ENCODE measurements around the gene PPP1R17.

The PPP1R17 gene

DNA sequence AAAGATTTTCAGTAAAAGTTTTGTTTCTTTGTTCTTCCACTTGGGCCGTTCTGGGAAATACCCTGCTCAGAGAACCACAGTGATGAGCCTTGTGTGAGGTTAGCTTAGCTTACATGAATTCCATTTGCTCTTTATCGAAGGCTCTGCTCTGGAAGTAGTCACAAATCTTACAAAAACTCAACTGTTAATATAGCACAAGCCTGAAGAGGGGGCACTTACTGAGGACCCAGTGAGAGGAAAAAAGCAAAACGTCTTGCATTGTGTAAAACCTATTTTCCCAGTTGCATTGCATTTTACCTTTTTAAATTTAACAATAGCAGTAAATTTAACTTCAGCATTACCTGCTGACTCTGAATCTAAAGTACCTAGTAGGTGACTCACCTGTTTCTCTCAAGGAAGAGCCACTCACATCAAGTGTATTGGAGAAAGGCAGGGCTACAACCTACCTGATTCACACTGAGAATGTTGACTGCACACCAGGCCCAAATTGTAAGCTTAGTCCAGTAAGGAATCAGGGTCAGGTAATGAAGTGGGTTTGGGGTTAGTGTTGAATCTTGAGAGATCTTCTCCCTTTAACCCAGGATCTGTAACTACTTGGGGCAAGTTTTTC is 42.3 kb downstream of the PPP1R17 start:
- no peak for DNase-seq
- Histone ChIP-seq H3K27ac (no peak overlapping the region), H3K27me3 (replicated peaks) (no peaks in the 10 kb centered on the region), H3K4me3 (ENCODE audit: low read depth, low read length) (no peak overlapping the region), H3K36me3 (replicated peaks) (no peaks in the 10 kb centered on the region)
- TF ChIP-seq, protein P1, sequence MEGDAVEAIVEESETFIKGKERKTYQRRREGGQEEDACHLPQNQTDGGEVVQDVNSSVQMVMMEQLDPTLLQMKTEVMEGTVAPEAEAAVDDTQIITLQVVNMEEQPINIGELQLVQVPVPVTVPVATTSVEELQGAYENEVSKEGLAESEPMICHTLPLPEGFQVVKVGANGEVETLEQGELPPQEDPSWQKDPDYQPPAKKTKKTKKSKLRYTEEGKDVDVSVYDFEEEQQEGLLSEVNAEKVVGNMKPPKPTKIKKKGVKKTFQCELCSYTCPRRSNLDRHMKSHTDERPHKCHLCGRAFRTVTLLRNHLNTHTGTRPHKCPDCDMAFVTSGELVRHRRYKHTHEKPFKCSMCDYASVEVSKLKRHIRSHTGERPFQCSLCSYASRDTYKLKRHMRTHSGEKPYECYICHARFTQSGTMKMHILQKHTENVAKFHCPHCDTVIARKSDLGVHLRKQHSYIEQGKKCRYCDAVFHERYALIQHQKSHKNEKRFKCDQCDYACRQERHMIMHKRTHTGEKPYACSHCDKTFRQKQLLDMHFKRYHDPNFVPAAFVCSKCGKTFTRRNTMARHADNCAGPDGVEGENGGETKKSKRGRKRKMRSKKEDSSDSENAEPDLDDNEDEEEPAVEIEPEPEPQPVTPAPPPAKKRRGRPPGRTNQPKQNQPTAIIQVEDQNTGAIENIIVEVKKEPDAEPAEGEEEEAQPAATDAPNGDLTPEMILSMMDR (IDR thresholded peaks at IDR 0.05; ENCODE audit: low read depth, low read length, missing control alignments) = peak; percentile 36
- in situ Hi-C loops (cut with HindIII; ENCODE audit: low pct_ligation_motif_present, low sequenced_read_pairs) = no loop called here

- no peak for DNase-seq
- in situ Hi-C loops (cut with HindIII; ENCODE audit: low pct_ligation_motif_present, low sequenced_read_pairs) = no loop called here
Measured at GRCh38 chr7:31734456-31734855, 47.4 kb downstream of the PPP1R17 start.

DNA sequence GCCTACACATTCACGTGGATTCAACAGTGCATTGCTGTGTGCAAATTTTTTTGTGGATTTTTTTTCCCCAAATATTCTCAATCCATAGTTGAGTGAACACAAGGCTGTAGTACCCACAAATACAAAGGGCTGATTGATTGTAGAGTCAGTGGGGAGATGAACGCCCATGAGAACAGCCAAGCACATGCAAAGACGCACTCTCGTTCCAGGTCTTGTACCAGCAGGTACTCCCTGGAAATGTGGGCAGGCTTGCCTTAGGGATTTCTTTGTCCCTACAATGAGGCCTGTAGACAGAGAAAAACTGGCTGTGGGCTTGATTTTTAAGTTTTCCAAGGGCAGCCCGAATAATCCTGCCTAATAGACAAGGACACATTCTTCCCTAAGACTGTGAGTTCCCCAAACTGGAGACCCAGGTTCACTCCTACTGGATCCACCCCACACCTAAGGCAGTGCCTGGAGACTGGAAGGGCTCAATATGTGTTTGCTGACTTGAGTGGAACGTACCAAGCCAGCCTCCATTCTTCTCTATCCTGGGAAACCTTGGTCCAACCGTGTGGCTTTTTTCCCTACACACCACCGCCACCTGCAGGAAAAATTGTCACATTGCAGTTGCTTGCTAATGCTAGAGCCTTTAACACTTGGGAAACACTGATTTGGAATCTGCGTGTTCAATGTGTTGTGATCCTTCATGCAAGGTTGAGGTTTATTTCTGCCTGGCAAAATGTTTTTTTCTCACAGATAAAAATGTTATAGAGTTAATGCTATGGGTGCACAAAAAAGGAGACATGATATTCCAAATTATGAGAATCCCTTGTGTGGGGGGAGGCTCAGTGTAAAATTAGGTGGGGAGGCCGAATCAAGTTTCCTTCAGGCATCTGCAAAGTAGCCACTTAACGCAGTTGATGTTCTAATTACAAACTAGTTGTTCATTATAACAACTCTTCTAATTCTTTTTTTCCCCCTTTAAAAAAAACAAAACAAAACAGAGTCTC is 49.3 kb downstream of the PPP1R17 start:
- H3K27ac ChIP-seq = no peak overlapping the region
- no peaks in the 10 kb centered on the region for H3K27me3 ChIP-seq (replicated peaks)
- no peak overlapping the region for H3K4me3 ChIP-seq (ENCODE audit: low read depth, low read length)
- no peaks in the 10 kb centered on the region for H3K36me3 ChIP-seq (replicated peaks)
- TF ChIP-seq, protein P1 (IDR thresholded peaks at IDR 0.05; ENCODE audit: low read depth, low read length, missing control alignments) = peak; percentile 91
- peak; percentile 48 for DNase-seq
- in situ Hi-C loops (cut with HindIII; ENCODE audit: low pct_ligation_motif_present, low sequenced_read_pairs) = no loop called here

More at GRCh38 chr7:31734456-31734855, 47.4 kb downstream of the PPP1R17 start:
- H3K27ac ChIP-seq = no peak overlapping the region
- no peaks in the 10 kb centered on the region for H3K36me3 ChIP-seq (replicated peaks)
- TF ChIP-seq, protein P1 (IDR thresholded peaks at IDR 0.05; ENCODE audit: low read depth, low read length, missing control alignments) = no peak
- no peaks in the 10 kb centered on the region for H3K27me3 ChIP-seq (replicated peaks)
- no peak overlapping the region for H3K4me3 ChIP-seq (ENCODE audit: low read depth, low read length)

GRCh38 chr7:31741852-31742251 is 54.8 kb downstream of the PPP1R17 start:
- TF ChIP-seq, protein P1 (IDR thresholded peaks at IDR 0.05; ENCODE audit: low read depth, low read length, missing control alignments) = no peak
- Histone ChIP-seq H3K27me3 (replicated peaks) (peaks cover 3% of the 10 kb centered on the region), H3K36me3 (replicated peaks) (no peaks in the 10 kb centered on the region), H3K27ac (no peak overlapping the region), H3K4me3 (ENCODE audit: low read depth, low read length) (no peak overlapping the region)
- DNase-seq = no peak
- in situ Hi-C loops (cut with HindIII; ENCODE audit: low pct_ligation_motif_present, low sequenced_read_pairs) = no loop called here

DNA sequence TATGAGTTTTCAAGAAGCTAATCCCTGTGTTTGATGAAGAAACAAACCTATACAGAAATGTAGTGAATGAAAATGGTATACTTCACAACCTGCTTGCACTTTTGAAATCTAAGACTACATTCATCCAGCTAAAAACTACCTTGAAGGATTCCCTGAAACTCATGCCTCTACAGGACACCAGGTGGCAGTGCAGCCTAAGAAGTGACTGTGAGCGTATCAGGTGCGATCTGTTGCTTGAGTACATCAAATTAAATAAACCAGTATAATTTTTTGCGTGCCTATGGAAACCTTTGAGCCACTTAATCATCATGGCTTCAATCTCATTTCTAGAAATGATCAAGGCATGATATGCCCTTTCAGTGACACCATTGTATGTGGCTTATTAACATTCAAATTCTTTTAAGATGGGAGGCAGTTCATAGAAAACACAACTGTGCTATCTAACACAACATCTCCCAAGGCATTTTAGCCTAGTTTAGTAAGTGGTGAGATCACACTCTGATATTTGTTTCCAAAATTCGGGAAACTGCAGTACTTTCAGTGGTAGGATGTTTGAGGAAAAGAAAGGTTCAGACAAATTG is 57.4 kb downstream of the PPP1R17 start:
- TF ChIP-seq, protein P1 (IDR thresholded peaks at IDR 0.05; ENCODE audit: low read depth, low read length, missing control alignments) = peak; percentile 88
- Histone ChIP-seq H3K4me3 (ENCODE audit: low read depth, low read length) (no peak overlapping the region), H3K36me3 (replicated peaks) (no peaks in the 10 kb centered on the region), H3K27ac (no peak overlapping the region), H3K27me3 (replicated peaks) (peaks cover 3% of the 10 kb centered on the region)
- peak; percentile 76 for DNase-seq
- in situ Hi-C loops (cut with HindIII; ENCODE audit: low pct_ligation_motif_present, low sequenced_read_pairs) = no loop called here
